Endothelial cell of umbilical vein (primary cell): ENCODE data around the gene CUX1. TPM values are rescaled to one million over a fixed set of nuclear protein-coding genes. Genes with fewer than 3 reads are reported as not detected.

ENCODE experiments used
- BruUV-seq: library from RNA; stranded (reverse); fragments of 400-500 nt; replicated peaks from 2 replicates; lab custom pipeline; 2021; lab: Mats Ljungman, UMichigan
- CTCF ChIA-PET: fragments of 300-600, 350-600 bp; sonication (Branson Sonifier 250); formaldehyde crosslinking; loops from one replicate; lab custom pipeline; 2021; ENCODE audit warnings: antibody characterized with exemption, inconsistent platforms; lab: Charles Lee
- POLR2A ChIA-PET: fragments of 300-600, 350-600 bp; sonication (Branson Sonifier 250); formaldehyde crosslinking; loops from one replicate; lab custom pipeline; 2021; ENCODE audit warnings: antibody characterized with exemption, inconsistent platforms; lab: Charles Lee
- DNase-seq: peaks from one replicate; pipeline ENCODE4 v3.0.0-alpha.2; 2011; ENCODE audit warnings: low read depth, low spot score
- FAIRE-seq: peaks from 2 replicates; lab custom pipeline; 2011; peaks lifted over from hg19 to GRCh38; lab: Jason Lieb, UNC
- H2AFZ ChIP-seq: 2 replicates; pipeline ENCODE4 v1.6.0; 2012; ENCODE audit warnings: low read depth, low read length, control low read depth, inconsistent platforms
- H3K27ac ChIP-seq: 2 replicates; pipeline ENCODE4 v1.5.1; 2011; ENCODE audit warnings: low read depth, mild to moderate bottlenecking, control low read depth, low read length, moderate library complexity; ENCODE audit not compliant: insufficient read depth
- H3K27me3 ChIP-seq, 2 experiments: 2 replicates each; pipeline versions ENCODE4 v1.6.0 to v1.6.1; 2011; ENCODE audit warnings: low read length in 2 of 2, mixed read lengths in 1 of 2; ENCODE audit not compliant: control insufficient read depth in 2 of 2, insufficient read depth in 2 of 2
- H3K36me3 ChIP-seq, 2 experiments: 2 replicates in 1 of 2; 3 replicates in 1 of 2; pipeline ENCODE4 v1.5.1; 2011; ENCODE audit warnings: low read length in 2 of 2, mild to moderate bottlenecking in 1 of 2, moderate library complexity in 1 of 2; ENCODE audit not compliant: control insufficient read depth in 2 of 2, insufficient read depth in 2 of 2; ENCODE audit errors: extremely low read depth in 1 of 2
- H3K4me1 ChIP-seq: 3 replicates; pipeline ENCODE4 v1.5.1; 2011; ENCODE audit warnings: mild to moderate bottlenecking, low read length; ENCODE audit not compliant: control insufficient read depth, insufficient read depth; ENCODE audit errors: extremely low read depth
- H3K4me2 ChIP-seq: 2 replicates; pipeline ENCODE4 v1.6.1; 2011; ENCODE audit warnings: low read length, control low read depth, mixed read lengths; ENCODE audit not compliant: insufficient read depth
- H3K4me3 ChIP-seq, 3 experiments: fragments of 200-600 bp in 1 of 3; sonication (generic), shearing (Covaris generic) in 1 of 3; replicated peaks in 1 of 3; 2 replicates each; pipeline ENCODE4 v1.5.1; 2011 to 2016; ENCODE audit warnings: control low read depth in 3 of 3, low read length in 3 of 3, mild to moderate bottlenecking in 2 of 3, inconsistent platforms in 1 of 3, low read depth in 1 of 3, moderate library complexity in 1 of 3; ENCODE audit not compliant: insufficient read depth in 1 of 3
- H3K79me2 ChIP-seq: 2 replicates; pipeline ENCODE4 v1.6.0; 2012; ENCODE audit warnings: low read length, inconsistent platforms; ENCODE audit not compliant: control insufficient read depth, insufficient read depth
- H3K9ac ChIP-seq: replicated peaks from 2 replicates; pipeline ENCODE3; 2011; ENCODE audit warnings: low read length, control low read depth; ENCODE audit not compliant: insufficient read depth; ENCODE audit errors: extremely low read depth
- H3K9me1 ChIP-seq: replicated peaks from 3 replicates; pipeline ENCODE4 v1.6.0; 2011; ENCODE audit warnings: mild to moderate bottlenecking, low read length; ENCODE audit not compliant: control insufficient read depth, insufficient read depth; ENCODE audit errors: extremely low read depth
- H3K9me3 ChIP-seq: replicated peaks from 2 replicates; pipeline ENCODE4 v1.5.1; 2012; ENCODE audit warnings: low read length, inconsistent platforms; ENCODE audit not compliant: control insufficient read depth, insufficient read depth
- H4K20me1 ChIP-seq: replicated peaks from 2 replicates; pipeline ENCODE3; 2011; ENCODE audit warnings: mild to moderate bottlenecking, low read length; ENCODE audit not compliant: control insufficient read depth, insufficient read depth; ENCODE audit errors: extremely low read depth
- EZH2 ChIP-seq: IDR thresholded peaks from 2 replicates; pipeline ENCODE4 v1.6.1; 2012; ENCODE audit warnings: borderline replicate concordance, low read depth, mild to moderate bottlenecking, moderate library complexity, low read length, inconsistent platforms; ENCODE audit not compliant: severe bottlenecking
- FOS ChIP-seq: IDR thresholded peaks from 2 replicates; pipeline ENCODE4 v1.6.1; 2011; ENCODE audit warnings: mild to moderate bottlenecking, low read length, moderate library complexity, borderline replicate concordance; ENCODE audit not compliant: insufficient read depth
- GATA2 ChIP-seq: IDR thresholded peaks from 2 replicates; pipeline ENCODE4 v1.7.0; 2011; ENCODE audit warnings: low read depth, mild to moderate bottlenecking, moderate library complexity, mixed read lengths, low read length; ENCODE audit not compliant: insufficient read length, insufficient read depth
- JUN ChIP-seq: IDR thresholded peaks from 2 replicates; pipeline ENCODE4 v1.6.1; 2011; ENCODE audit warnings: borderline replicate concordance, low read depth; ENCODE audit not compliant: insufficient read length, insufficient read depth
- MYC ChIP-seq: IDR thresholded peaks from one replicate; pipeline ENCODE4 v1.6.1; 2011; ENCODE audit warnings: mild to moderate bottlenecking, low read depth, low read length
- POLR2A ChIP-seq: IDR thresholded peaks from 2 replicates; pipeline ENCODE4 v1.6.1; 2012; ENCODE audit warnings: low read depth, mild to moderate bottlenecking, control low read depth, low read length
- POLR2AphosphoS5 ChIP-seq: IDR thresholded peaks from 2 replicates; pipeline ENCODE4 v1.6.1; 2012; ENCODE audit warnings: low read depth, mild to moderate bottlenecking, control low read depth, low read length, moderate library complexity; ENCODE audit not compliant: insufficient read depth
- dilution Hi-C: fragments of 300-500 bp; cut with MboI; formaldehyde crosslinking; loops from one replicate; pipeline ENCODE4 v1.15.0; 2019; ENCODE audit warnings: low sequenced_read_pairs; ENCODE audit not compliant: extremely low pct_ligation_motif_present
- intact Hi-C: fragments of 100-400 bp; cut with micrococcal nuclease; formaldehyde crosslinking; loops from one replicate; pipeline ENCODE4 v1.10.0; 2022
- polyA plus RNA-seq, 4 experiments: library from polyadenylated mRNA; depleted of rRNA in 3 of 4; stranded (reverse) in 3 of 4; unstranded in 1 of 4; fragments of >200 nt; gene quantifications; 2 replicates each; pipeline versions ENCODE4 v1.2.1 to v1.2.3, GENCODE V29; 2011 to 2012; ENCODE audit warnings: missing spikeins in 1 of 4
- total RNA-seq: library from RNA; stranded (reverse); gene quantifications from 2 replicates; pipeline ENCODE4 v1.2.3, GENCODE V29; 2021
- TF ChIP-seq, protein P1 (sequence below): IDR thresholded peaks from 2 replicates; pipeline ENCODE4 v1.6.1; 2011; ENCODE audit not compliant: insufficient read depth, insufficient read length
- TF ChIP-seq, protein P2 (sequence below), 2 donors: IDR thresholded peaks; 1 replicate in 1 of 2; 2 replicates in 1 of 2; pipeline ENCODE4 v1.5.1; 2011; ENCODE audit warnings: low read length in 2 of 2, mild to moderate bottlenecking in 2 of 2, moderate library complexity in 2 of 2, control low read depth in 1 of 2, inconsistent platforms in 1 of 2, low read depth in 1 of 2; ENCODE audit not compliant: insufficient read depth in 1 of 2; ENCODE audit errors: extremely low read depth in 1 of 2

Gene CUX1
- total and polyA plus RNA-seq, 2 donors (not counting 3 experiments of a cell fraction or from before 2014, with no cell fraction given) = 13.8 to 49.8 TPM

DNA sequence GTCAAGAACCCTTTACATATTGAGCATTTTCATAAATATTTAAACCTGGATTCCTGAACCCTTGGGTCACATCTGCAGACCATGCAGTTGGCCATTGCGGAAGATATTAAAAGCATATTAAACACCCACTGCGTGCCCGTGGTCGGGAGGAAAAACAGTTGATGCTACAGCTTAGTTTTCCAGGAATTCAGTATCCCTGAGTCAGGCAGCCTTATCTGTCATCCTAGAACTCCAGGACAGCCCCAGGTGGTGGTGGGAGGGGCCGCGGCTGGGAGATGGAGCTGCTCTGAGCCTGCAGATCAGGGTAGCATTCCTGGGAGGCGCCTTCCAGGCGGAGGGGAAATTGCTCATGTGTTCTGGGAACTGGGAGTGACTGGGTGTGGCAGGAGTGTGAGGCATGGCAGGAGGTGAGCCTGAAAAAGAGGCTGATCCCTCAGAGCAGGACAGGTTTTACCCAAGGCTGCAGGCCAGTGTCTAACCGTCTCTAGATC lies 246.3 kb downstream of the CUX1 start:
- H2AFZ ChIP-seq = no peak overlapping the region
- H3K27me3 ChIP-seq = no peaks in the 10 kb centered on the region
- no peak overlapping the region for H3K9ac ChIP-seq
- no peak for TF ChIP-seq JUN
- TF ChIP-seq POLR2AphosphoS5 = no peak
- TF ChIP-seq, protein P1, sequence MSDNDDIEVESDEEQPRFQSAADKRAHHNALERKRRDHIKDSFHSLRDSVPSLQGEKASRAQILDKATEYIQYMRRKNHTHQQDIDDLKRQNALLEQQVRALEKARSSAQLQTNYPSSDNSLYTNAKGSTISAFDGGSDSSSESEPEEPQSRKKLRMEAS = no peak
- TF ChIP-seq FOS = no peak
- TF ChIP-seq GATA2 = no peak
- TF ChIP-seq EZH2 = no peak
- TF ChIP-seq MYC = no peak
- TF ChIP-seq POLR2A = no peak
- TF ChIP-seq, protein P2, sequence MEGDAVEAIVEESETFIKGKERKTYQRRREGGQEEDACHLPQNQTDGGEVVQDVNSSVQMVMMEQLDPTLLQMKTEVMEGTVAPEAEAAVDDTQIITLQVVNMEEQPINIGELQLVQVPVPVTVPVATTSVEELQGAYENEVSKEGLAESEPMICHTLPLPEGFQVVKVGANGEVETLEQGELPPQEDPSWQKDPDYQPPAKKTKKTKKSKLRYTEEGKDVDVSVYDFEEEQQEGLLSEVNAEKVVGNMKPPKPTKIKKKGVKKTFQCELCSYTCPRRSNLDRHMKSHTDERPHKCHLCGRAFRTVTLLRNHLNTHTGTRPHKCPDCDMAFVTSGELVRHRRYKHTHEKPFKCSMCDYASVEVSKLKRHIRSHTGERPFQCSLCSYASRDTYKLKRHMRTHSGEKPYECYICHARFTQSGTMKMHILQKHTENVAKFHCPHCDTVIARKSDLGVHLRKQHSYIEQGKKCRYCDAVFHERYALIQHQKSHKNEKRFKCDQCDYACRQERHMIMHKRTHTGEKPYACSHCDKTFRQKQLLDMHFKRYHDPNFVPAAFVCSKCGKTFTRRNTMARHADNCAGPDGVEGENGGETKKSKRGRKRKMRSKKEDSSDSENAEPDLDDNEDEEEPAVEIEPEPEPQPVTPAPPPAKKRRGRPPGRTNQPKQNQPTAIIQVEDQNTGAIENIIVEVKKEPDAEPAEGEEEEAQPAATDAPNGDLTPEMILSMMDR (IDR thresholded peaks at IDR 0.05; ENCODE audit: extremely low read depth in 1 of 2, insufficient read depth in 1 of 2, low read depth in 1 of 2, low read length in 2 of 2) = no peak
- no peaks in the 10 kb centered on the region for H4K20me1 ChIP-seq
- DNase-seq (no peak), FAIRE-seq (no peak)
- no peaks in the 10 kb centered on the region for H3K4me1 ChIP-seq
- BruUV-seq = no TSS peak
- ChIA-PET POLR2A (interaction anchor here (0.6 kb wide), 1 partner anchor 449 kb away, joined by 3 read pairs; no protein-coding TSS in a partner anchor), CTCF (interaction anchor here (1.2 kb wide), 1 partner anchor 30 kb away, joined by 3 read pairs; no protein-coding TSS in a partner anchor)
- no peaks in the 10 kb centered on the region for H3K9me1 ChIP-seq
- intact Hi-C loops (no loop called here), dilution Hi-C loops (no loop called here)
- H3K27ac ChIP-seq = no peak overlapping the region
- H3K4me3 ChIP-seq = no peak overlapping the region
- no peaks in the 10 kb centered on the region for H3K9me3 ChIP-seq
- H3K36me3 ChIP-seq = no peaks in the 10 kb centered on the region
- no peaks in the 10 kb centered on the region for H3K79me2 ChIP-seq
- H3K4me2 ChIP-seq = no peak overlapping the region
